GM12878 (cell line): Measurements from ENCODE around the gene ERCC4. TPM values are rescaled to one million over a fixed set of nuclear protein-coding genes. Genes with fewer than 3 reads are reported as not detected.

Experiments used
- ATAC-seq: fragments of 200-7000 bp; cut with Tn5 transposase; 3 replicates; pipeline ENCODE4 v1.9.1; 2020; ENCODE audit warnings: mild to moderate bottlenecking, moderate library complexity
- BruUV-seq: library from RNA; stranded (reverse); fragments of 400-500 nt; replicated peaks from 2 replicates; lab custom pipeline; 2021; lab: Mats Ljungman, UMichigan
- CTCF ChIA-PET: fragments of 300-600 bp; sonication (Branson Sonifier 250); formaldehyde crosslinking; extraction: SDS; loops from one replicate; lab custom pipeline; 2021; ENCODE audit warnings: inconsistent platforms; lab: Yijun Ruan, JAX
- POLR2A ChIA-PET: fragments of 350-600 bp; formaldehyde crosslinking; extraction: SDS; loops from one replicate; lab custom pipeline; 2021; ENCODE audit warnings: inconsistent platforms; lab: Charles Lee
- RAD21 ChIA-PET: fragments of 300-600 bp; sonication (Branson Sonifier 250); formaldehyde crosslinking; loops from one replicate; lab custom pipeline; 2023; ENCODE audit warnings: antibody characterized with exemption; ENCODE audit not compliant: unreplicated experiment; lab: Charles Lee
- SMC1A ChIA-PET: fragments of 300-600 bp; sonication (Branson Sonifier 250); formaldehyde crosslinking; loops from one replicate; lab custom pipeline; 2023; ENCODE audit not compliant: unreplicated experiment, uncharacterized antibody; lab: Charles Lee
- DNase-seq: peaks from one replicate; pipeline ENCODE4 v3.0.0-alpha.2; 2011; ENCODE audit warnings: low read depth, low spot score
- FAIRE-seq: peaks from 3 replicates; lab custom pipeline; 2011; peaks lifted over from hg19 to GRCh38; lab: Jason Lieb, UNC
- H2AFZ ChIP-seq: 2 replicates; pipeline ENCODE4 v1.6.0; 2011; ENCODE audit warnings: low read depth, low read length, control low read depth; ENCODE audit not compliant: control insufficient read depth
- H3K27ac ChIP-seq: 2 replicates; pipeline ENCODE4 v1.5.1; 2011; ENCODE audit warnings: control low read depth; ENCODE audit not compliant: control insufficient read depth, insufficient read depth
- H3K27me3 ChIP-seq, 2 experiments: replicated peaks in 1 of 2; 2 replicates each; pipeline versions ENCODE4 v1.6.0 to v1.6.1; 2011; ENCODE audit warnings: low read length in 1 of 2; ENCODE audit not compliant: control insufficient read depth in 2 of 2, insufficient read depth in 2 of 2
- H3K36me3 ChIP-seq, 2 experiments: 2 replicates each; pipeline ENCODE4 v1.5.1; 2011; ENCODE audit warnings: low read length in 1 of 2; ENCODE audit not compliant: control insufficient read depth in 2 of 2, insufficient read depth in 2 of 2
- H3K4me1 ChIP-seq: 2 replicates; pipeline ENCODE4 v1.6.1; 2011; ENCODE audit warnings: mild to moderate bottlenecking, low read length, moderate library complexity, mixed read lengths; ENCODE audit not compliant: control insufficient read depth, insufficient read depth
- H3K4me2 ChIP-seq: 2 replicates; pipeline ENCODE4 v1.6.0; 2011; ENCODE audit warnings: control low read depth; ENCODE audit not compliant: control insufficient read depth, insufficient read depth
- H3K4me3 ChIP-seq: fragments of 200-600 bp; sonication (generic); 2 replicates; pipeline ENCODE4 v1.5.1; 2016
- H3K79me2 ChIP-seq: 2 replicates; pipeline ENCODE4 v1.6.0; 2011; ENCODE audit warnings: low read length; ENCODE audit not compliant: control insufficient read depth, insufficient read depth
- H3K9ac ChIP-seq: 2 replicates; pipeline ENCODE4 v1.8.0; 2011; ENCODE audit warnings: low read length, control low read depth, mixed read lengths; ENCODE audit not compliant: control insufficient read depth, insufficient read depth
- H3K9me3 ChIP-seq: replicated peaks from 3 replicates; pipeline ENCODE4 v1.5.1; 2011; ENCODE audit warnings: mild to moderate bottlenecking, low read length; ENCODE audit not compliant: control insufficient read depth, insufficient read depth
- H4K20me1 ChIP-seq: 2 replicates; pipeline ENCODE4 v1.6.0; 2011; ENCODE audit not compliant: control insufficient read depth, insufficient read depth
- MTA3 ChIP-seq: IDR thresholded peaks from 2 replicates; pipeline ENCODE4 v1.6.1; 2012; ENCODE audit warnings: low read length, inconsistent platforms, borderline replicate concordance
- SUPT20H ChIP-seq: IDR thresholded peaks from 2 replicates; pipeline ENCODE4 v1.6.1; 2011; ENCODE audit warnings: low read depth, mild to moderate bottlenecking, low read length, moderate library complexity, borderline replicate concordance; ENCODE audit not compliant: control insufficient read depth
- ZNF384 ChIP-seq: IDR thresholded peaks from 2 replicates; pipeline ENCODE4 v1.6.1; 2012; ENCODE audit warnings: low read depth, mild to moderate bottlenecking, low read length, improper control_type of control experiment, borderline replicate concordance
- WGBS: methylation state at CpG from one replicate; pipeline ENCODE4 v1.1.6; 2016; ENCODE audit warnings: low lambda C conversion rate; ENCODE audit not compliant: insufficient replicate concordance, insufficient coverage; ENCODE audit errors: missing lambda C conversion rate; 5-methylcytosine and 5-hydroxymethylcytosine counted together
- in situ Hi-C: fragments of 300-500 bp; cut with MboI; formaldehyde crosslinking; loops from 9 replicates; pipeline ENCODE4 v1.14.3; 2018; ENCODE audit warnings: mixed read lengths
- intact Hi-C: fragments of 100-400 bp; cut with micrococcal nuclease; formaldehyde crosslinking; loops from one replicate; pipeline ENCODE4 v1.14.2; 2022; ENCODE audit not compliant: unreplicated experiment
- polyA plus RNA-seq, 11 experiments: library from polyadenylated mRNA; depleted of rRNA in 4 of 11; unstranded in 6 of 11; stranded (reverse) in 5 of 11; fragments of >200 nt; fragmentation: Nextera tagmentation in 4 of 11; fragmentation: Illumina TruSeq in 1 of 11; extraction: Ambion mirVana in 4 of 11; extraction: Trizol in 1 of 11; gene quantifications; 1 replicate in 1 of 11; 2 replicates in 10 of 11; pipeline versions ENCODE4 v1.2.1 to v1.2.3, GENCODE V29; 2011 to 2016; ENCODE audit warnings: inconsistent platforms in 2 of 11, missing spikeins in 2 of 11, low read depth in 1 of 11
- total RNA-seq, 4 experiments: library from RNA; depleted of rRNA in 3 of 4; stranded (reverse); fragments of >200 nt in 3 of 4; fragmentation: Illumina TruSeq in 1 of 4; extraction: Trizol in 1 of 4; gene quantifications; 2 replicates each; pipeline versions ENCODE4 v1.2.1 to v1.2.3, GENCODE V29; 2013 to 2021
- TF ChIP-seq, protein P1 (sequence below): fragments of 450-650 bp; IDR thresholded peaks from 2 replicates; pipeline ENCODE4 v1.6.1; 2017; ENCODE audit warnings: mild to moderate bottlenecking
- TF ChIP-seq, protein P2 (sequence below): fragments of 450-650 bp; IDR thresholded peaks from 2 replicates; pipeline ENCODE4 v1.6.1; 2017; ENCODE audit warnings: antibody characterized with exemption, mild to moderate bottlenecking, moderate library complexity
- TF ChIP-seq, protein P3 (sequence below), 3 experiments: IDR thresholded peaks in 2 of 3; conservative IDR thresholded peaks in 1 of 3; 2 replicates each; pipeline ENCODE4 v1.5.1; 2011; ENCODE audit warnings: low read depth in 3 of 3, low read length in 3 of 3, mild to moderate bottlenecking in 3 of 3, control low read depth in 2 of 3, moderate library complexity in 2 of 3, inconsistent platforms in 1 of 3, mixed read lengths in 1 of 3; ENCODE audit not compliant: control insufficient read depth in 2 of 3, insufficient read depth in 1 of 3; ENCODE audit errors: extremely low read depth in 1 of 3
- TF ChIP-seq, protein P4 (sequence below): IDR thresholded peaks from 2 replicates; pipeline ENCODE4 v1.6.1; 2012; ENCODE audit warnings: improper control_type of control experiment, low read depth, low read length; ENCODE audit not compliant: insufficient replicate concordance

The ERCC4 gene
- total and polyA plus RNA-seq, 10 of the 15 experiments (the other 5 are each of a cell fraction or from before 2014, with no cell fraction given): 4.7 to 24.6 (median 8.9) TPM

DNA sequence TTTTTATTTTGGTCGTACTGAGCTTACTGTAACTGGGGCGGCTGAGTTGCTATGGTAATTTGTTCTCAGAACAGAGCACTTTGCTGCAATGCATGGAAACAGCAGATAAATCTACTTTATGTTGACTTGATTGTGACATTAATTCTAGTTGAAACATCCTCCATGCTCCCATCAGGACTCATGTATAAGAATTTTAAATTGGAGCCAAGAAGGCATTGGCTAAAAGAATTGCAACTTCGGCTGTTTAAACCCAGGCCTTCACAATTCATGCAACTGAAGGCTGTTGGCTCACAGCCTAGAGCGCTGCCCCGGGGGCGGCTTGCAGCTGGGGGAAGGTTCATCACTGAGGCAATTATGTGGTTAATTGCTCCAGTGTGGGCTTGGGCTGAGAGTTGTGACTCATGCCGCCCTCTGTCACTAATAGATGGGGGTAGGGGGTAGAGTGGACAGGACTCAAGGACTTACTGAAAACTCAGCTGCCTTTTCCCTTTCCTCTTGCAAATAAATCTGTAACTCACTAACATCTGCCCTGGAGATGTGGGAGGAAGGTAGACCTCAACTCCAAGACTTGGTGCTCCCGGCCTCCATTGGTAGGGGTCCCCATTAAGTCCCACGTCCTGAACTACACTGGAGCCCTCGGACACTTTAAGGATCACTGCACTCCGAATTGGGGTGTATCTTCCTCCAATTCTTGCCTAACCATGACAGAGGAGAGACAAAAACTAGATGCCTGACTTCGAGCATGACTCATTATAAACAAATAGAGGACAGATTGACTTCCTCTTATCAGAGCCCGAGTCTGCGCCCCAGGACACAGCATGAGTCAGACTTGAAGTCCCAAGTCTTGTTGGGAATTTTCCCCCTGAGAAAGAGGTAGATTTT, 37.5 kb downstream of the ERCC4 start:
- H3K9me3 ChIP-seq: no peaks in the 10 kb centered on the region; the same call in 2 of the 3 replicates
- FAIRE-seq (peak; percentile 31), DNase-seq (peak; percentile 56), ATAC-seq (peak; percentile 84)
- H3K79me2 ChIP-seq: no peaks in the 10 kb centered on the region
- H3K27ac ChIP-seq: peak overlapping the region; percentile 85
- intact Hi-C loops: loop anchor here (1.0 to 5.0 kb wide), 5 partner anchors 35 to 675 kb away; partner anchors contain the start of genes BFAR, ERCC4, MRTFB and PARN
- ChIA-PET POLR2A (interaction anchor here (1.0 kb wide), 1 partner anchor 329 kb away, joined by 3 read pairs; no protein-coding TSS in a partner anchor), RAD21 (interaction anchor here (0.5 to 1.3 kb wide), 6 partner anchors 34 to 328 kb away, joined by 3 to 6 read pairs (median 4); no protein-coding TSS in a partner anchor), SMC1A (interaction anchor here (0.8 to 1.5 kb wide), 8 partner anchors 11 to 297 kb away, joined by 3 to 8 read pairs (median 4); partner anchors contain the start of gene ERCC4), CTCF (interaction anchor here (0.7 to 1.5 kb wide), 4 partner anchors 34 to 348 kb away, joined by 3 to 7 read pairs (median 4); partner anchors contain the start of gene ERCC4)
- H3K27me3 ChIP-seq: no peaks in the 10 kb centered on the region
- no peaks in the 10 kb centered on the region for H3K36me3 ChIP-seq
- H3K9ac ChIP-seq: peak overlapping the region; percentile 71
- BruUV-seq: no TSS peak
- peaks cover 29% of the 10 kb centered on the region for H3K4me1 ChIP-seq
- peak overlapping the region; percentile 92 for H3K4me2 ChIP-seq
- H2AFZ ChIP-seq: peak overlapping the region; percentile 69
- in situ Hi-C loops: no loop called here
- 1% methylated on average over 14 of the region's 14 CpGs for WGBS
- no peaks in the 10 kb centered on the region for H4K20me1 ChIP-seq
- peak overlapping the region; percentile 70 for H3K4me3 ChIP-seq
- TF ChIP-seq ZNF384 (no peak), MTA3 (peak; percentile 64; the same call in 1 of the 2 replicates), SUPT20H (no peak)
- TF ChIP-seq, protein P1, sequence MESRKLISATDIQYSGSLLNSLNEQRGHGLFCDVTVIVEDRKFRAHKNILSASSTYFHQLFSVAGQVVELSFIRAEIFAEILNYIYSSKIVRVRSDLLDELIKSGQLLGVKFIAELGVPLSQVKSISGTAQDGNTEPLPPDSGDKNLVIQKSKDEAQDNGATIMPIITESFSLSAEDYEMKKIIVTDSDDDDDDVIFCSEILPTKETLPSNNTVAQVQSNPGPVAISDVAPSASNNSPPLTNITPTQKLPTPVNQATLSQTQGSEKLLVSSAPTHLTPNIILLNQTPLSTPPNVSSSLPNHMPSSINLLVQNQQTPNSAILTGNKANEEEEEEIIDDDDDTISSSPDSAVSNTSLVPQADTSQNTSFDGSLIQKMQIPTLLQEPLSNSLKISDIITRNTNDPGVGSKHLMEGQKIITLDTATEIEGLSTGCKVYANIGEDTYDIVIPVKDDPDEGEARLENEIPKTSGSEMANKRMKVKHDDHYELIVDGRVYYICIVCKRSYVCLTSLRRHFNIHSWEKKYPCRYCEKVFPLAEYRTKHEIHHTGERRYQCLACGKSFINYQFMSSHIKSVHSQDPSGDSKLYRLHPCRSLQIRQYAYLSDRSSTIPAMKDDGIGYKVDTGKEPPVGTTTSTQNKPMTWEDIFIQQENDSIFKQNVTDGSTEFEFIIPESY: no peak
- TF ChIP-seq, protein P2, sequence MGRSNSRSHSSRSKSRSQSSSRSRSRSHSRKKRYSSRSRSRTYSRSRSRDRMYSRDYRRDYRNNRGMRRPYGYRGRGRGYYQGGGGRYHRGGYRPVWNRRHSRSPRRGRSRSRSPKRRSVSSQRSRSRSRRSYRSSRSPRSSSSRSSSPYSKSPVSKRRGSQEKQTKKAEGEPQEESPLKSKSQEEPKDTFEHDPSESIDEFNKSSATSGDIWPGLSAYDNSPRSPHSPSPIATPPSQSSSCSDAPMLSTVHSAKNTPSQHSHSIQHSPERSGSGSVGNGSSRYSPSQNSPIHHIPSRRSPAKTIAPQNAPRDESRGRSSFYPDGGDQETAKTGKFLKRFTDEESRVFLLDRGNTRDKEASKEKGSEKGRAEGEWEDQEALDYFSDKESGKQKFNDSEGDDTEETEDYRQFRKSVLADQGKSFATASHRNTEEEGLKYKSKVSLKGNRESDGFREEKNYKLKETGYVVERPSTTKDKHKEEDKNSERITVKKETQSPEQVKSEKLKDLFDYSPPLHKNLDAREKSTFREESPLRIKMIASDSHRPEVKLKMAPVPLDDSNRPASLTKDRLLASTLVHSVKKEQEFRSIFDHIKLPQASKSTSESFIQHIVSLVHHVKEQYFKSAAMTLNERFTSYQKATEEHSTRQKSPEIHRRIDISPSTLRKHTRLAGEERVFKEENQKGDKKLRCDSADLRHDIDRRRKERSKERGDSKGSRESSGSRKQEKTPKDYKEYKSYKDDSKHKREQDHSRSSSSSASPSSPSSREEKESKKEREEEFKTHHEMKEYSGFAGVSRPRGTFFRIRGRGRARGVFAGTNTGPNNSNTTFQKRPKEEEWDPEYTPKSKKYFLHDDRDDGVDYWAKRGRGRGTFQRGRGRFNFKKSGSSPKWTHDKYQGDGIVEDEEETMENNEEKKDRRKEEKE: no peak
- TF ChIP-seq, protein P3, sequence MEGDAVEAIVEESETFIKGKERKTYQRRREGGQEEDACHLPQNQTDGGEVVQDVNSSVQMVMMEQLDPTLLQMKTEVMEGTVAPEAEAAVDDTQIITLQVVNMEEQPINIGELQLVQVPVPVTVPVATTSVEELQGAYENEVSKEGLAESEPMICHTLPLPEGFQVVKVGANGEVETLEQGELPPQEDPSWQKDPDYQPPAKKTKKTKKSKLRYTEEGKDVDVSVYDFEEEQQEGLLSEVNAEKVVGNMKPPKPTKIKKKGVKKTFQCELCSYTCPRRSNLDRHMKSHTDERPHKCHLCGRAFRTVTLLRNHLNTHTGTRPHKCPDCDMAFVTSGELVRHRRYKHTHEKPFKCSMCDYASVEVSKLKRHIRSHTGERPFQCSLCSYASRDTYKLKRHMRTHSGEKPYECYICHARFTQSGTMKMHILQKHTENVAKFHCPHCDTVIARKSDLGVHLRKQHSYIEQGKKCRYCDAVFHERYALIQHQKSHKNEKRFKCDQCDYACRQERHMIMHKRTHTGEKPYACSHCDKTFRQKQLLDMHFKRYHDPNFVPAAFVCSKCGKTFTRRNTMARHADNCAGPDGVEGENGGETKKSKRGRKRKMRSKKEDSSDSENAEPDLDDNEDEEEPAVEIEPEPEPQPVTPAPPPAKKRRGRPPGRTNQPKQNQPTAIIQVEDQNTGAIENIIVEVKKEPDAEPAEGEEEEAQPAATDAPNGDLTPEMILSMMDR (IDR thresholded peaks at IDR 0.05 in 2 of 3, conservative IDR thresholded peaks at IDR 0.05 in 1 of 3; ENCODE audit: control insufficient read depth in 2 of 3, extremely low read depth in 1 of 3, insufficient read depth in 1 of 3, low read depth in 3 of 3, low read length in 3 of 3): no peak
- TF ChIP-seq, protein P4, sequence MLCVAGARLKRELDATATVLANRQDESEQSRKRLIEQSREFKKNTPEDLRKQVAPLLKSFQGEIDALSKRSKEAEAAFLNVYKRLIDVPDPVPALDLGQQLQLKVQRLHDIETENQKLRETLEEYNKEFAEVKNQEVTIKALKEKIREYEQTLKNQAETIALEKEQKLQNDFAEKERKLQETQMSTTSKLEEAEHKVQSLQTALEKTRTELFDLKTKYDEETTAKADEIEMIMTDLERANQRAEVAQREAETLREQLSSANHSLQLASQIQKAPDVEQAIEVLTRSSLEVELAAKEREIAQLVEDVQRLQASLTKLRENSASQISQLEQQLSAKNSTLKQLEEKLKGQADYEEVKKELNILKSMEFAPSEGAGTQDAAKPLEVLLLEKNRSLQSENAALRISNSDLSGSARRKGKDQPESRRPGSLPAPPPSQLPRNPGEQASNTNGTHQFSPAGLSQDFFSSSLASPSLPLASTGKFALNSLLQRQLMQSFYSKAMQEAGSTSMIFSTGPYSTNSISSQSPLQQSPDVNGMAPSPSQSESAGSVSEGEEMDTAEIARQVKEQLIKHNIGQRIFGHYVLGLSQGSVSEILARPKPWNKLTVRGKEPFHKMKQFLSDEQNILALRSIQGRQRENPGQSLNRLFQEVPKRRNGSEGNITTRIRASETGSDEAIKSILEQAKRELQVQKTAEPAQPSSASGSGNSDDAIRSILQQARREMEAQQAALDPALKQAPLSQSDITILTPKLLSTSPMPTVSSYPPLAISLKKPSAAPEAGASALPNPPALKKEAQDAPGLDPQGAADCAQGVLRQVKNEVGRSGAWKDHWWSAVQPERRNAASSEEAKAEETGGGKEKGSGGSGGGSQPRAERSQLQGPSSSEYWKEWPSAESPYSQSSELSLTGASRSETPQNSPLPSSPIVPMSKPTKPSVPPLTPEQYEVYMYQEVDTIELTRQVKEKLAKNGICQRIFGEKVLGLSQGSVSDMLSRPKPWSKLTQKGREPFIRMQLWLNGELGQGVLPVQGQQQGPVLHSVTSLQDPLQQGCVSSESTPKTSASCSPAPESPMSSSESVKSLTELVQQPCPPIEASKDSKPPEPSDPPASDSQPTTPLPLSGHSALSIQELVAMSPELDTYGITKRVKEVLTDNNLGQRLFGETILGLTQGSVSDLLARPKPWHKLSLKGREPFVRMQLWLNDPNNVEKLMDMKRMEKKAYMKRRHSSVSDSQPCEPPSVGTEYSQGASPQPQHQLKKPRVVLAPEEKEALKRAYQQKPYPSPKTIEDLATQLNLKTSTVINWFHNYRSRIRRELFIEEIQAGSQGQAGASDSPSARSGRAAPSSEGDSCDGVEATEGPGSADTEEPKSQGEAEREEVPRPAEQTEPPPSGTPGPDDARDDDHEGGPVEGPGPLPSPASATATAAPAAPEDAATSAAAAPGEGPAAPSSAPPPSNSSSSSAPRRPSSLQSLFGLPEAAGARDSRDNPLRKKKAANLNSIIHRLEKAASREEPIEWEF: no peak
